ENCODE data around the gene KCNJ6. TPM values are rescaled to one million over a fixed set of nuclear protein-coding genes. Genes with fewer than 3 reads are reported as not detected.
"Not testable (repeated sequence)": the region's sequence is repeated elsewhere in the genome, so short reads cannot be mapped to it uniquely, and the experiment has no call there.

Gene KCNJ6
- total and polyA plus RNA-seq, 4 experiments from 2014 or later, result not detected

- H3K36me3 ChIP-seq (ENCODE audit: insufficient read depth, low read length); DNase-seq; H3K27ac Mint-ChIP-seq; H3K27ac ChIP-seq (ENCODE audit: low read depth, low read length); H3K36me3 Mint-ChIP-seq; CTCF ChIA-PET (ENCODE audit: partially characterized antibody); intact Hi-C loops (cut with micrococcal nuclease); H3K9me3 ChIP-seq (ENCODE audit: control insufficient read depth in 1 of 2, low read length in 2 of 2); POLR2A ChIA-PET (ENCODE audit: partially characterized antibody); H3K4me3 ChIP-seq (ENCODE audit: low read length in 2 of 2); H3K9me3 Mint-ChIP-seq; H3K27me3 Mint-ChIP-seq; H3K27me3 ChIP-seq (ENCODE audit: insufficient read depth, low read length); H3K4me1 Mint-ChIP-seq; H3K4me1 ChIP-seq (ENCODE audit: insufficient read depth, low read length); H3K4me3 Mint-ChIP-seq: not testable (repeated sequence)
Observed at GRCh38 chr21:37591994-37592393, 324.3 kb downstream of the KCNJ6 start.

- H3K9me3 Mint-ChIP-seq; POLR2A ChIA-PET (ENCODE audit: partially characterized antibody); H3K27ac Mint-ChIP-seq; H3K9me3 ChIP-seq (ENCODE audit: control insufficient read depth in 1 of 2, low read length in 2 of 2); H3K36me3 Mint-ChIP-seq; intact Hi-C loops (cut with micrococcal nuclease); H3K27me3 ChIP-seq (ENCODE audit: insufficient read depth, low read length); H3K27ac ChIP-seq (ENCODE audit: low read depth, low read length); H3K4me1 Mint-ChIP-seq; H3K36me3 ChIP-seq (ENCODE audit: insufficient read depth, low read length); DNase-seq; H3K4me3 ChIP-seq (ENCODE audit: low read length in 2 of 2); CTCF ChIA-PET (ENCODE audit: partially characterized antibody); H3K4me3 Mint-ChIP-seq; H3K27me3 Mint-ChIP-seq; H3K4me1 ChIP-seq (ENCODE audit: insufficient read depth, low read length): not testable (repeated sequence)
Observed at GRCh38 chr21:37590836-37591235, 325.4 kb downstream of the KCNJ6 start.

- H3K27me3 Mint-ChIP-seq; H3K27ac Mint-ChIP-seq; H3K4me3 Mint-ChIP-seq; POLR2A ChIA-PET (ENCODE audit: partially characterized antibody); H3K27ac ChIP-seq (ENCODE audit: low read depth, low read length); intact Hi-C loops (cut with micrococcal nuclease); H3K36me3 ChIP-seq (ENCODE audit: insufficient read depth, low read length); DNase-seq; H3K36me3 Mint-ChIP-seq; H3K4me3 ChIP-seq (ENCODE audit: low read length in 2 of 2); H3K9me3 Mint-ChIP-seq; H3K27me3 ChIP-seq (ENCODE audit: insufficient read depth, low read length); H3K4me1 Mint-ChIP-seq; H3K4me1 ChIP-seq (ENCODE audit: insufficient read depth, low read length); CTCF ChIA-PET (ENCODE audit: partially characterized antibody); H3K9me3 ChIP-seq (ENCODE audit: control insufficient read depth in 1 of 2, low read length in 2 of 2): not testable (repeated sequence)
Observed at GRCh38 chr21:37588644-37589043, 327.6 kb downstream of the KCNJ6 start.

GRCh38 chr21:37587635-37588177 is 328.6 kb downstream of the KCNJ6 start:
- no peaks in the 10 kb centered on the region for H3K36me3 Mint-ChIP-seq
- POLR2A ChIA-PET (ENCODE audit: partially characterized antibody), result no interaction called here
- intact Hi-C loops (cut with micrococcal nuclease), result no loop called here
- Histone ChIP-seq H3K9me3 (ENCODE audit: control insufficient read depth in 1 of 2, low read length in 2 of 2) (no peaks in the 10 kb centered on the region), H3K27me3 (ENCODE audit: insufficient read depth, low read length) (no peaks in the 10 kb centered on the region), H3K4me1 (ENCODE audit: insufficient read depth, low read length) (no peaks in the 10 kb centered on the region), H3K36me3 (ENCODE audit: insufficient read depth, low read length) (no peaks in the 10 kb centered on the region), H3K4me3 (ENCODE audit: low read length in 2 of 2) (no peak overlapping the region), H3K27ac (ENCODE audit: low read depth, low read length) (no peak overlapping the region)
- peak overlapping the region in 1 of 7 donors; percentile 2 for H3K27ac Mint-ChIP-seq
- peaks cover 0 to 3% of the 10 kb centered on the region in 2 donors for H3K27me3 Mint-ChIP-seq
- CTCF ChIA-PET (ENCODE audit: partially characterized antibody), result no interaction called here
- no peak overlapping the region for H3K4me3 Mint-ChIP-seq
- no peaks in the 10 kb centered on the region for H3K9me3 Mint-ChIP-seq
- DNase-seq, result no peak
- H3K4me1 Mint-ChIP-seq, result no peaks in the 10 kb centered on the region

- H3K9me3 Mint-ChIP-seq, result no peaks in the 10 kb centered on the region
- H3K27ac Mint-ChIP-seq, result no peak overlapping the region
- H3K36me3 ChIP-seq (ENCODE audit: insufficient read depth, low read length), result no peaks in the 10 kb centered on the region
- no peaks in the 10 kb centered on the region for H3K4me1 Mint-ChIP-seq
- H3K27me3 ChIP-seq (ENCODE audit: insufficient read depth, low read length), result no peaks in the 10 kb centered on the region
- no peaks in the 10 kb centered on the region for H3K36me3 Mint-ChIP-seq
- intact Hi-C loops (cut with micrococcal nuclease), result no loop called here
- H3K27me3 Mint-ChIP-seq, result peaks cover 0 to 3% of the 10 kb centered on the region in 2 donors
- no peaks in the 10 kb centered on the region for H3K4me1 ChIP-seq (ENCODE audit: insufficient read depth, low read length)
- H3K4me3 Mint-ChIP-seq, result no peak overlapping the region
- H3K9me3 ChIP-seq (ENCODE audit: control insufficient read depth in 1 of 2, low read length in 2 of 2), result no peaks in the 10 kb centered on the region
- H3K27ac ChIP-seq (ENCODE audit: low read depth, low read length), result no peak overlapping the region
- no peak overlapping the region for H3K4me3 ChIP-seq (ENCODE audit: low read length in 2 of 2)
- CTCF ChIA-PET (ENCODE audit: partially characterized antibody), result no interaction called here
- DNase-seq, result no peak
- POLR2A ChIA-PET (ENCODE audit: partially characterized antibody), result no interaction called here
Observed at GRCh38 chr21:37587203-37587602, 329.1 kb downstream of the KCNJ6 start.

GRCh38 chr21:37582590-37582989 is 333.7 kb downstream of the KCNJ6 start:
- Mint-ChIP-seq H3K9me3 (peaks cover 0 to 32% (median 24%) of the 10 kb centered on the region in 8 donors), H3K27ac (no peak overlapping the region), H3K27me3 (peaks cover 7 to 10% of the 10 kb centered on the region in 2 donors), H3K4me3 (no peak overlapping the region), H3K4me1 (no peaks in the 10 kb centered on the region), H3K36me3 (peaks cover 0 to 10% of the 10 kb centered on the region in 2 donors)
- no peaks in the 10 kb centered on the region for H3K27me3 ChIP-seq (ENCODE audit: insufficient read depth, low read length)
- no peaks in the 10 kb centered on the region for H3K4me1 ChIP-seq (ENCODE audit: insufficient read depth, low read length)
- CTCF ChIA-PET (ENCODE audit: partially characterized antibody), result no interaction called here
- no peaks in the 10 kb centered on the region for H3K36me3 ChIP-seq (ENCODE audit: insufficient read depth, low read length)
- H3K27ac ChIP-seq (ENCODE audit: low read depth, low read length), result no peak overlapping the region
- intact Hi-C loops (cut with micrococcal nuclease), result no loop called here
- H3K9me3 ChIP-seq (ENCODE audit: control insufficient read depth in 1 of 2, low read length in 2 of 2), result no peaks in the 10 kb centered on the region
- POLR2A ChIA-PET (ENCODE audit: partially characterized antibody), result no interaction called here
- H3K4me3 ChIP-seq (ENCODE audit: low read length in 2 of 2), result no peak overlapping the region
- no peak for DNase-seq

GRCh38 chr21:37580666-37581065 is 335.6 kb downstream of the KCNJ6 start:
- Histone ChIP-seq H3K4me3 (ENCODE audit: low read length in 2 of 2) (no peak overlapping the region), H3K4me1 (ENCODE audit: insufficient read depth, low read length) (no peaks in the 10 kb centered on the region), H3K27me3 (ENCODE audit: insufficient read depth, low read length) (no peaks in the 10 kb centered on the region), H3K36me3 (ENCODE audit: insufficient read depth, low read length) (no peaks in the 10 kb centered on the region), H3K27ac (ENCODE audit: low read depth, low read length) (no peak overlapping the region), H3K9me3 (ENCODE audit: control insufficient read depth in 1 of 2, low read length in 2 of 2) (no peaks in the 10 kb centered on the region)
- intact Hi-C loops (cut with micrococcal nuclease), result no loop called here
- no peak for DNase-seq
- Mint-ChIP-seq H3K36me3 (peaks cover 0 to 13% of the 10 kb centered on the region in 2 donors), H3K27ac (no peak overlapping the region), H3K4me1 (no peaks in the 10 kb centered on the region), H3K9me3 (peaks cover 0 to 33% (median 24%) of the 10 kb centered on the region in 8 donors), H3K4me3 (no peak overlapping the region), H3K27me3 (peaks cover 8 to 9% of the 10 kb centered on the region in 2 donors)
- ChIA-PET CTCF (ENCODE audit: partially characterized antibody) (no interaction called here), POLR2A (ENCODE audit: partially characterized antibody) (interaction anchor here (1.5 kb wide), 1 partner anchor 17 kb away, joined by 3 read pairs; no protein-coding TSS in a partner anchor)

- Histone ChIP-seq H3K9me3 (ENCODE audit: control insufficient read depth in 1 of 2, low read length in 2 of 2) (no peaks in the 10 kb centered on the region), H3K4me3 (ENCODE audit: low read length in 2 of 2) (no peak overlapping the region), H3K27ac (ENCODE audit: low read depth, low read length) (no peak overlapping the region), H3K27me3 (ENCODE audit: insufficient read depth, low read length) (no peaks in the 10 kb centered on the region), H3K4me1 (ENCODE audit: insufficient read depth, low read length) (no peaks in the 10 kb centered on the region), H3K36me3 (ENCODE audit: insufficient read depth, low read length) (no peaks in the 10 kb centered on the region)
- H3K9me3 Mint-ChIP-seq, result peaks cover 0 to 33% (median 24%) of the 10 kb centered on the region in 8 donors
- no peaks in the 10 kb centered on the region for H3K4me1 Mint-ChIP-seq
- peaks cover 0 to 14% of the 10 kb centered on the region in 2 donors for H3K36me3 Mint-ChIP-seq
- POLR2A ChIA-PET (ENCODE audit: partially characterized antibody), result interaction anchor here (1.5 kb wide), 1 partner anchor 16 kb away, joined by 3 read pairs; no protein-coding TSS in a partner anchor
- peaks cover 6 to 11% of the 10 kb centered on the region in 2 donors for H3K27me3 Mint-ChIP-seq
- no peak overlapping the region for H3K4me3 Mint-ChIP-seq
- no peak for DNase-seq
- CTCF ChIA-PET (ENCODE audit: partially characterized antibody), result interaction anchor here (1.1 kb wide), 1 partner anchor 15 kb away, joined by 4 read pairs; no protein-coding TSS in a partner anchor
- H3K27ac Mint-ChIP-seq, result no peak overlapping the region
- intact Hi-C loops (cut with micrococcal nuclease), result no loop called here
Observed at GRCh38 chr21:37579356-37579755, 336.9 kb downstream of the KCNJ6 start.

Data from CD4-positive, alpha-beta memory T cell (primary cell).